SKM-1 treated with dmso at 0.1 percent for 144 hours (cell line): ENCODE measurements around the gene MGAT5B.

Source experiments
- DNase-seq: peaks from one replicate; lab custom pipeline; 2025; ENCODE audit not compliant: unreplicated experiment; lab: John Stamatoyannopoulos, UW

Gene MGAT5B

DNA sequence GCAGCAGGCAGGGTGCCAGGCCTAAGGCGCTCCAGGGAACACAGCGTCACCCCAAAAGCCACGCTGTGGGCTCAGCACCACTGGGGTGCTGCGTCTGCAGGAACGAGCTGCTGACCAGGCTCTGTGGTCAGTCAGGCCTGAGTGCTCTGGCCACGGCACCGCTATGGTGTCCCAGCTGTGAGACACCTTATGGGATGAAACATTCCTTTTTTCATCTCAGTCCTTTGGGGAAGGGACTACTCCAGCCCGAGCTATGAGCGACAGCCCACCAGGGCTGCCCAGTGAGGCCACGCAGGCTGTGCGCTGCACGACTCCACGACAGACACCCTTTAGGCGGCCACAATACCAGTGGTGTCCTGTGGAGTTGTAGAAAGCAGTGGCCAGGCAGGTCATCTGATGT is 11.1 kb downstream of the MGAT5B start:
- no peak for DNase-seq

DNA sequence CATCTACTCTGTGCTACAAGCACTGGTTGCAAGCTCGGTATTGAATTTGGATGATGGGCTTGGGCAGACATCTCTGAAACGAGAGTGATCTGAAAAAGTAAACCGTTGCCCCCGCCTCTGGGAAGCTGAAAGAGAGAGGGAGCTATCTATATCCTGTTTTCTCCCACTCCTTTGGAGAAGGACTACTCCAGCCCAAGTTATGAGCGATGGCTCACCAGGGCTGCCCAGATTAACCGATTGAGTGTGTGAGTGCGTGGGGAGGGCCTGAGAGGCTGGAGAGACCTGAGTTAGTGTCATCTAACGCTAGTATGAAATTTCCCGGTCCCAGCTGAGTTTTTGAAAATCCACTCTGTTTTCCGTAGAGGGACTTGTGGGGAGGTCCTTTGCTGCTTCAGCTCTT is 11.5 kb downstream of the MGAT5B start:
- no peak for DNase-seq

GRCh38 chr17:76880268-76880667 is 12.1 kb downstream of the MGAT5B start:
- DNase-seq: no peak

- DNase-seq: no peak
Observed at GRCh38 chr17:76880971-76881370, 12.8 kb downstream of the MGAT5B start.

DNA sequence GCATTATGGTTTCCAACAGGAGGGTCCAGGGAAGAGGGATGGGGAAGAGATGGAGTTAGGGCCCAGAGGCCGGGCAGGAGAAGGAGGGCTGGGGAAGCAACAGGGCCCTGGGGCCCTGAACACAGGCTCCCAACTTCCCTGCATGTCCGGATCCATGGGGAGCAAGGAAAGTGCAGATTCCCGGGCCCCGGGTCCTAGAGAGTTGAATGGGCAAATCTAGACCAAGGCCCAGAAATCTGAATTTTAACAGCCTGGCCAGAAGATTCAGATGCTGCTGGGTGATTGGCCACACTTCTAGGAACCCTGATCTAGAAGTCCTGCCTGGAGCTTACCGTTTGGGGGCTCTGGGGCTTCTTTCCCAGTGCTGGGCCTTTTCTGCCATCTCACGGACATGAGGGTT is 13.2 kb downstream of the MGAT5B start:
- DNase-seq: no peak

DNA sequence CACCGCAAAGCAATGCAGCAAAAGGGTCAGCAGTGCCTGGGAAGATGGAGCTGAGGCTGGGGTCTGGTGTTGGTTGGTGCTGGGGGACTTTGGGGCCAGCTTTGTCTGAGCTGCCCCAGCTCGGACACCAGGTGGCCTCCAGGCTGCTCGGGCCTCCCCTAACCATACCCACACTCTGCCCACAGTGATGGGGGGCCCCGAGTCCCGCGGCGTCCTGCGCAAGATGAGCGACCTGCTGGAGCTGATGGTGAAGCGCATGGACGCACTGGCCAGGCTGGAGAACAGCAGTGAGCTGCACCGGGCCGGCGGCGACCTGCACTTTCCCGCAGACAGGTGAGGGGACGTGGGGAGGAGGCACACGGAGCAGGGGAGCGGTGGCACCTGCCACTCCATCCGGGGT is 13.8 kb downstream of the MGAT5B start:
- no peak for DNase-seq

DNA sequence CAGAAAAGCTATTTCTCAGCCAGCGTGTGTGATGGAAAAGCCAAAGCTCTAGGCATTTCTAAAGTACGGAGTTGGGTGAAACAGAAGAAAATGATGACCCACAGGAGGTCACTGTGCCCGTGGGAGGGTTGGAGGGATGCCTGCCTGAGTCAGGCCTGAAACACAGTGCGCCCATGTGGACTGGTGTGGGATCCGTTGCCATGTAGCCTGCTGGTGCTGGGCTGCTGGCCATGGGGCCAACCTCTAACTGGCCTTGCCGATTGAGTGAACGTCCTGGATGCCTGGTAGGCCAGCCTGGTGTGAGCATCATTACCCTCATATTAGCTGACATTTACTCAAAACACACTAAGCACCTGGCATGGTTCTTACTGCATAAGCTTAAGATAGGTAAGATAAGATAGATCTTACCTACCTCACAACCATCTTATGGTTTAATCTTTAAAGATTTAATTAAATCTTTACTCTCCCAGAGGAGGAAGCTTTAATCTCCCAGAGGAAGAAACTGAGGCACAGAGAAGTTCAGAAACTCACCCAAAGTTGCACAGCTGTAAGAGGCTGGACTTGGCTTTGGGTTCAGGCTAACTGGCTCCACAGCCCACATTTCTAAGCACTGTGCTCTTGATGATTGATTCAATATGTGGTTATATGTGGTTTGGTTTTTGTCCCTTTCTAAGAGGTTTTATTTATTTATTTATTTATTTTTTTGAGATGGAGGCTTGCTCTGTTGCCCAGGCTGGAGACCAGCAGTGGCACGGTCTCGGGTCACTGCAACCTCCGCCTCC is 15.7 kb downstream of the MGAT5B start:
- no peak for DNase-seq

DNA sequence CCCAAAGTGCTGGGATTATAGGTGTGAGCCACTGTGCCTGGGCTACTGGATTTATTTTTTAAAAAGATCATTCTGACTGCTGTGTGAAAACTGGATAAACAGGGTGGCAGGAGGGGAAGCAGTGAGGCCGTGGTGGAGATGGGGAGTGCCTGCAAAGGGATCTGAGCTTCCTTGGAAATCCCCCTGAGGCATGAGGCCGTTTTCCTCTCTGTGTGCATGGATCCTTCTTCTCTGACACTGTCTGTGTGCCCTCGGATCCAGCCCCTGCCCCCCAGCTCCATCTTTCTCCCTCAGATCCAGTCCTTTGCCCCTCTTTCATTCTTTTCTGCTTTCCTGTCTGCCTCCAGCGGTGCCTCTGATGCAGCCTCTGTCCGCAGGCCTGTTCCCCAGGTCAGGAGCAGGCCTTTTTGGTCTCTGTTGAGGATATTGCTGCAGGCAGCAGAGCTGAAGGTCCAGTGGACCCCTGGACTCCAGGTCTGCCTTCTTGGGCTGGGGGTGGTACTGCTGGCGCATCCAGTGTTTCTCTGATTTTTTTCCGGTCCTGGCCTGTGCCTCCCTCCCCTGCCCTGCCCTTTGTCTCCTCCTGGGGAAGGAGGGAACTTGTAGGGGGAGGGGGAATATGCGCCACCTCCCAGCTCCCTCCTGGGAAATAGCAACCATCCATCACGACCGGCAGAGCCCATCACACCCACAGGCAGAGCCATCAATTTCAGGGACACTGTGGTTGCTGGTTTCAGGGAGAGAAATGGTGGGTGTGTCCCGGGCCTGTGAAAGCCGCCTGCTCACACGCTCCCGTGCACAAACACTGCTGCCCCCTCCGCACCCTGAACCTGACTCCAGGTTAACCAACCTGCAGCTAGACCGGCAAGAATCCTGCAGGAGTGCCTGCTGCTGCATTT is 17.0 kb downstream of the MGAT5B start:
- no peak for DNase-seq

DNA sequence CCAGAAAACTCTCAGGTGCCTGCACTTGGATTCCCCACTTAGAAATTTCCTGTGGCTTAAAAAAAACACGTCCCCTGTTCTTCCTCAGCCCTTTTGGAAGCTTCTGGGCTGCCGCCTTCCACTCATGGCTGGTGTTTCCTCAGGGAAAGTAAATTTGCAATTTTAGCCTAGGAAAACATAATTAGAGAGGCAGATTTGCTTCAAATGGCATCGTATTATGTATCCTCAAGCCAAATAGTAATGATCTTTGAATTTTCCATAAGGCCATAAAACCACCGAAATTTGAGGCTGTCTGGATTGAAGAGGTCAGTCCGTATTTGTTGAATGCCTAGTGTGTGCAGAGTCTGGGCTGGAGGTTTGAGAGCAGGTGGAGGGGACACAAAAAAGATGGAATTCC is 17.7 kb downstream of the MGAT5B start:
- no peak for DNase-seq

DNA sequence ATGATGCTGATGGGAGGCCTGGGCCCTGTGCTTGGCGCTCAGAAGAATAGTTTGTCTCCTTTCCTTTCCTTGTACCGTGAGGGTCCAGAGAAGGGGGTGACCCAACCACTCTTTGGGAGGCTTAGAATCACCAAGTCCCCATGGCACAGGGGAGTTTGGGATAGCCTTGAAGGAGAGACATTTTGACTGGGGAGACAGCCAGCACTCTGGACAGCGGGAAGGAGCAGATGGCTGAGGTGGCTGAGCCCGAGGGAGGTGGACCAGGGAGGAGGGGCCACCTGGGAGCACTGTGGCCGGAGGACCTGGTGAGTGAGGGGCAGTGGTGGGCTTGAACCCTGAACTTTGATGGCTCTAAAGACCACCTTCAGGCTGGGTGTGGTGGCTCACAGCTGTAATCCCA is 18.2 kb downstream of the MGAT5B start:
- DNase-seq: no peak

GRCh38 chr17:76887802-76888201 is 19.6 kb downstream of the MGAT5B start:
- no peak for DNase-seq

DNA sequence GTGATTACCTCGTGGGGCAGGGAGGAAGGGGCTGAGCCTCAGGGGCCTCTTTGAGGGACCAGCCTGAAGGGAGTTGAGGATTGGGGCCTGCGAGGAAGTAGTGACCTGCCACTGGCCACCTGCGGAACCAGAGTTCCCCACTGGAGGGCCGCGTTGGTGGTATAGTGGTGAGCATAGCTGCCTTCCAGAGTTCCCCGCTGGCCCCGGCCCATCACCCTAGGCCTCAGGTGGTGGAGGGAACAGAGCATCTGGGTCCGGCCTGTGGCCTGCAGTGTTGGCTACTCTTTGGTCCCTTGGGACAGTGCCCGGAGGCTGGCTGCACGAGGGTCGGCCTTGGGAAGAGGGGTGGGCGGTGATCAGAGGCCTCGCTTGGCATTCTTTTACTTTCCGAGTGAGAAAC is 20.5 kb downstream of the MGAT5B start:
- DNase-seq: no peak

GRCh38 chr17:76889323-76889722 is 21.1 kb downstream of the MGAT5B start:
- DNase-seq: no peak

- no peak for DNase-seq
Observed at GRCh38 chr17:76892329-76892728, 24.1 kb downstream of the MGAT5B start.

DNA sequence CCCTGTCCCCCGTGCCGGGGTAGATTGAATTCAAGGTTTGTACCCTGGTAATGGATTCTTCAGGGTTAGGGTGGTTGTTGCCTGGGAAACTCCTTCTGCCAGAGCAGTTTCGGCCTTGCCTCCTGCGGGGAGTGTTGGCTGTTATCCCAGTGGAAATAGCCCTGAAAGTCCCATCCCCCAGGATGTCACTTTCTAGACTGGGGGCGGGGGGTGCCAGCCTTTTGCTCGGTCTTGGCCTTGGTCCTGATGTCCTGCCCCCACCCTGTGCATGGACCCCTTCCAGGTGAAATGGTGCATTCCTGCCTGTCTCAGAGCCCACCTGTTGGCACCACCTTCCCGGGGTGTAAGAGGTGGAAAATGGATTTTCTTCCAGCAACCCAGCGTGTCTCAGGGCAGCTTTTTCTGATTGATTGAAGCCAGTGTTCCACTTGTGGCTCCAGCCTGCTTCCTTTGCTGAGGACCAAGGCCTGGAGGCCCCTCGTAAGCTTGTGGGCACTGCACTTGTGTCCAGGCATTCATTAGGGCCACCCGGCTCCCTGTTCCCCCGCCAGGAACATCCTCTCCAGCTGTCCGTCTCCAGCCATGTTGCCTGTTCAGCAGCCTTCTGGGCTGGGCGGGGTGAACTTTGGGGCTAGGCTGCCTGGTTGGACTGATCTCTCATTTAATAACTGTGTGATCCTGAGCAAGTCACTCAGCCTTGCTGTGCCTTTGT is 25.6 kb downstream of the MGAT5B start:
- DNase-seq: no peak

DNA sequence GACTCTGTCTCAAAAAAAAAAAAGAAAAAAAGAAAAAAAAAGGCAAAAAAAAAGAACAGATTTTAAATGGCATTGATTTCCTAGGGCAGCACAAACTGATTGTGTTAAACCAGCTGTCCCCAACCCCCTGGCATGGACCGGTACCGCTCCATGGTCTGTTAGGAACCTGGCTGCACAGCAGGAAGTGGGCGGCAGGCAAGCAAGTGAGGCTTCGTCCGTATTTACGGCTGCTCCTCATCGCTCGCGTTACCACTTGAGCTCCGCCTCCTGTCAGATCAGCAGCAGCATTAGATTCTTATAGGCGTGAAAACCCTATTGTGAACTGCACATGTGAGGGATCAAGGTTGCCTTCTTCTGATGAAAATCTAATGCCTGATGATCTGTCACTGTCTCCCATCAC is 26.6 kb downstream of the MGAT5B start:
- DNase-seq: no peak

GRCh38 chr17:76897023-76897422 is 28.8 kb downstream of the MGAT5B start:
- no peak for DNase-seq

DNA sequence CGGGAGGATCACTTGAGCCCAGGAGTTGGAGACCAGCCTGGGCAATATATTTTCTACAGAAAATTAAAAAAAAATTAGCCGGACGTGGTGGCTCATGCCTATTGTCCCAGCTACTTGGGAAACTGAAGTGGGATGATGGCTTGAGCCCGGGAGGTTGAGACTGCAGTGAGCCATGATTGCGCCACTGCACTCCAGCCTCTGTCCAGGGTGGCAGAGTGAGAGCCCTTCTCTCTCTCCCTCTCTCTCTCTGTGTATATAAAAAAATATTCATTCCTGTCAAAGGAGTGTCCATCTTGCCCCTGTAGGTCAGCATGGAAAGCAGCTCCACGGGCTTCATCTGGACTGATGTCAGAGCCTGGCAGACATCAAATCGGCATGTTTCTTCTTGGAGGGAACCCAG is 31.2 kb downstream of the MGAT5B start:
- DNase-seq: no peak

DNA sequence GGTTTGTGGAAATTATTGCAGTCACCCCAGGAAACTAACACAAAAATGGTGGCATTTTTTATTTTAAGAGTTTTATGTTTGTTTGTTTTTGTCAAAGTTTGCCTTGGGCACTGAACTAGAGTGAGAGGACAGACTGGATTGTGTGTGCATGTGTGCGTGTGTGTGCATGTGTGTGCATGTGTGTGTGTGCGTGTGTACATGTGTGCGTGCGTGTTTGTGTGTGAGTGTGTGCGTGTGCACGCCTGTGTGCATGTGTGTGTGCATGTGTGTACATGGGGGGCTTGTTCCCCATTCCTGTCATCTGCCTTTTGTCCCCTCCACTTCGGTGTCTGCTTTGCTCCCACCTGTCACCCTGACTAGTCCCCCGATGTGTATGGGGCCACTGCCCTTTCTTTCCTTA is 32.5 kb downstream of the MGAT5B start:
- no peak for DNase-seq

DNA sequence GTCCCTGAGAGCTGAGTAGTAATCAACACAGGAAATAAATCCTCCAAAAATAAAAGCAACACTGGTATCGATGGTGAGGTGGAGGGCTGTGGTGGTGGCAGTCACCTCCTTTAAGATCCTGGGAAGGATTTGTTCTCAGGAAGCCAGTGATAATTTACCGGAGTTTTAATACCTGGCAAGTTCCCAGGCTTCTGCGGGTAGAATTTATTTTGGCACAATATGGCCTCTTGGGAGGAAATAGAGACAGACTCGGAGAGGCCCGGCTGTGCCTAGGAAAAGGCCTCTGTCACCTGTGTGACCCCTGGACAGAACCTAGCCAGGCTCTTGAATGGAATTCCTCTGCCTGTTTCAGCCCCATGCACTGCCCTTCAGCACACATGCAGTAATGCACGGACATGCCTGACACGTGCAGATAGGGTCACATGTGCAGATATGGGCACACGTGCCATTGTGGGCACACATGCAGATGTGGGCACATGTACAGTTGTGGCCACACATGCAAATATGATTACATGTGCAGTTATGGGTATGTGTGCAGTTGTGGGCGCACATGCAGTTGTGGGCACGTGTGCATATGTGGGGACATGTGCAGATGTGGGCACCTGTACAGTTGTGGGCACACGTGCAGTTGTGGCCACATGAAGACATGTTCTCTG is 33.5 kb downstream of the MGAT5B start:
- no peak for DNase-seq

DNA sequence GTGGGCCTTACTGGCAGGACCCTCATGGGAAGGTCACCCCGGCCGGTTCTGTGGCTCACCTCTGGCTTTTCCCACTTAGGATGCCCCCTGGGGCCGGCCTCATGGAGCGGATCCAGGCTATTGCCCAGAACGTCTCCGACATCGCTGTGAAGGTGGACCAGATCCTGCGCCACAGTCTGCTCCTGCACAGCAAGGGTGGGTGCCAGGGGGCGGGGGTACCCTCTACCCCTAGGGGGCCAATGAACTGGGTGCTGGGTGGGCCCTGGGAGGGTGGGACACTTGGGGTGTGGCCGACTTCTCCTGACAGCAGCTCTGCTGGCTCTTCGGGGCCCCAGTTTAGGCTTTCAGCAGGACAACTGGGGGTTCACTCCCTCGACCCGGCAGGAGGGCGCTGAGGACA is 34.3 kb downstream of the MGAT5B start:
- DNase-seq: no peak
